ENCODE results near the gene CALR.
A peak's percentile ranks its signal among the peaks of the same experiment; 100 is the strongest.
"Not testable (repeated sequence)": the region's sequence is repeated elsewhere in the genome, so short reads cannot be mapped to it uniquely, and the experiment has no call there.

CALR gene

GRCh38 chr19:12937927-12938778 is at the start of gene CALR:
CALR (plus strand) TSS chr19:12938609; CDS start chr19:12938680, 71 bp downstream.
- DNase-seq: peak; percentile 92

- DNase-seq: not testable (repeated sequence)
Observed at GRCh38 chr19:12890299-12890786, 48.1 kb upstream of the CALR start.

GRCh38 chr19:12890787-12891552 is 47.4 kb upstream of the CALR start, which contains the start of gene GCDH:
GCDH (plus strand) TSS chr19:12891160; CDS start chr19:12891305, 145 bp downstream.
- DNase-seq: peak; percentile 96

- no peak for DNase-seq
Observed at GRCh38 chr19:12891553-12892021, 46.8 kb upstream of the CALR start.

GRCh38 chr19:12893582-12893981 is 44.8 kb upstream of the CALR start:
- DNase-seq: no peak

- no peak for DNase-seq
Observed at GRCh38 chr19:12896460-12896859, 41.9 kb upstream of the CALR start.

GRCh38 chr19:12899891-12900518 is 38.4 kb upstream of the CALR start:
- DNase-seq: no peak

GRCh38 chr19:12907166-12907565 is 31.2 kb upstream of the CALR start:
- no peak for DNase-seq

- no peak for DNase-seq
Observed at GRCh38 chr19:12912571-12912970, 25.8 kb upstream of the CALR start.

- DNase-seq: peak; percentile 51
Observed at GRCh38 chr19:12913011-12913561, 25.3 kb upstream of the CALR start.

GRCh38 chr19:12913851-12914690 is 24.3 kb upstream of the CALR start:
- DNase-seq: peak; percentile 79

- DNase-seq: not testable (repeated sequence)
Observed at GRCh38 chr19:12915860-12916259, 22.5 kb upstream of the CALR start.

GRCh38 chr19:12918253-12918652 is 20.2 kb upstream of the CALR start:
- DNase-seq: no peak

GRCh38 chr19:12921047-12921446 is 17.4 kb upstream of the CALR start:
- no peak for DNase-seq

- no peak for DNase-seq
Observed at GRCh38 chr19:12922959-12923358, 15.4 kb upstream of the CALR start.

GRCh38 chr19:12924621-12925310 is 13.6 kb upstream of the CALR start:
- DNase-seq: no peak

GRCh38 chr19:12930002-12930645 is 8.3 kb upstream of the CALR start:
- DNase-seq: no peak

- no peak for DNase-seq
Observed at GRCh38 chr19:12932392-12933286, 5.8 kb upstream of the CALR start.

- peak; percentile 69 for DNase-seq
Observed at GRCh38 chr19:12933287-12934072, 4.9 kb upstream of the CALR start, which contains the start of gene FARSA. FARSA (minus strand) TSS chr19:12933711; CDS start chr19:12933696, 15 bp downstream.
